Inflammatory macrophage treated with lipopolysaccharide for 4 hours (primary cell): ENCODE data around the gene ATP5F1E.
A peak's percentile ranks its signal among the peaks of the same experiment; 100 is the strongest.
"Not testable (repeated sequence)": the region's sequence is repeated elsewhere in the genome, so short reads cannot be mapped to it uniquely, and the experiment has no call there.

Source experiments
- DNase-seq: peaks from one replicate; pipeline ENCODE4 v3.0.0-alpha.2; 2020

ATP5F1E gene

GRCh38 chr20:58986968-58987517, 45.1 kb downstream of the ATP5F1E start:
- no peak for DNase-seq

- no peak for DNase-seq
Observed at GRCh38 chr20:58986286-58986967, 45.7 kb downstream of the ATP5F1E start.

DNA sequence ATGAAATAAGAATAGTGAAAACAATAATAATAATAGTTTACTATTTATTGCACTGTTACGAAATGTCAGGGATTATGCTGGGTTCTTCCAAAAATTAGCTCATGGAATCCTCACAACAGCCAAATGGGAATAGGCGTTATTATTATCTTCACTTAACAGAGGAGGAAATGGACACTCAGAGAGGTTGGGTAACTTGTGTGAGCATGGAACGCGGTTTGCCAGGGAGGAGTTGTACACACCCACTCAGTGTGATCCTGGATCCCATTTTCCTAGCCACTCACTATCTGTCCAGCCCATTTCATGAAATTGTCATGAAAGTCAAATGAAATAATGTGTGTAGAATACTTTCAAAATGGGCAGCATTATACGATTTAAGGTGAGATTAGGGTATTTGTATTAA, 46.5 kb downstream of the ATP5F1E start:
- no peak for DNase-seq

DNA sequence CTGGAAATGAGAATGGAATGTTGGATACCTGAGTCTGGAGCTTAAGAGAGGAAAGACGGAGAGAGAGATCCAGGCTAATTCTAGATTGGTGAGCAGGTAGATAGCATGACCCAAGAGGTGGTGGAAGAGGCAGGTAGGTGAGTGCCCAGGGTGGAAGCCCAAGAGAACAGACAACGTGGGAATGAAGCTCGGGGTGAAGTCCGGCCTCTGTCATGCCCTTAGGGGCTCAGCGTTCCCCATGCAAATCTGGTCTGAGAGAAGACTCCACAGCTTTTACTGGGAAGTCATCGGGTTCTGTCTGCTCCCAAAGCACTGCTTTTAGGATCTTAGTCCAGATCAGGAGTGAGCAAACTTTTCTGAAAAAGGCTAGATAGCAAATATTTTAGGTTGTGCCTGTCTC, 47.4 kb downstream of the ATP5F1E start:
- DNase-seq: no peak

DNA sequence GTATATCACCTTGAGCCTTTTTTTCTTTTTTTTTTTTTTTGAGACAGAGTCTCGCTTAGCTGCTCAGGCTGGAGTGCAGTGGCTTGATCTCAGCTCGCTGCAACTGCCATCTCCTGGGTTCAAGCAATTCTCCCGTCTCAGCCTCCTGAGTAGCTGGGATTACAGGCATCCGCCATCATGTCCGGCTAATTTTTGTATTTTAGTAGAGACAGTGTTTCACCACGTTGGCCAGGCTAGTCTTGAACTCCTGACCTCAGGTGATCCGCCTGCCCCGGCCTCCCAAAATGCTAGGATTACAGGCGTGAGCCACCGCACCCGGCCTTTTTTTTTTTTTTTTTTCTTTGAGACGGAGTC, 49.0 kb downstream of the ATP5F1E start:
- DNase-seq: not testable (repeated sequence)

GRCh38 chr20:58982406-58983114, 49.6 kb downstream of the ATP5F1E start:
- no peak for DNase-seq

- no peak for DNase-seq
Observed at GRCh38 chr20:58981628-58982364, 50.3 kb downstream of the ATP5F1E start.

GRCh38 chr20:58980711-58981627, 51.2 kb downstream of the ATP5F1E start, which contains the start of gene NELFCD:
NELFCD (plus strand) TSS chr20:58981256; CDS start chr20:58981310, 54 bp downstream.
- peak; percentile 90 for DNase-seq

DNA sequence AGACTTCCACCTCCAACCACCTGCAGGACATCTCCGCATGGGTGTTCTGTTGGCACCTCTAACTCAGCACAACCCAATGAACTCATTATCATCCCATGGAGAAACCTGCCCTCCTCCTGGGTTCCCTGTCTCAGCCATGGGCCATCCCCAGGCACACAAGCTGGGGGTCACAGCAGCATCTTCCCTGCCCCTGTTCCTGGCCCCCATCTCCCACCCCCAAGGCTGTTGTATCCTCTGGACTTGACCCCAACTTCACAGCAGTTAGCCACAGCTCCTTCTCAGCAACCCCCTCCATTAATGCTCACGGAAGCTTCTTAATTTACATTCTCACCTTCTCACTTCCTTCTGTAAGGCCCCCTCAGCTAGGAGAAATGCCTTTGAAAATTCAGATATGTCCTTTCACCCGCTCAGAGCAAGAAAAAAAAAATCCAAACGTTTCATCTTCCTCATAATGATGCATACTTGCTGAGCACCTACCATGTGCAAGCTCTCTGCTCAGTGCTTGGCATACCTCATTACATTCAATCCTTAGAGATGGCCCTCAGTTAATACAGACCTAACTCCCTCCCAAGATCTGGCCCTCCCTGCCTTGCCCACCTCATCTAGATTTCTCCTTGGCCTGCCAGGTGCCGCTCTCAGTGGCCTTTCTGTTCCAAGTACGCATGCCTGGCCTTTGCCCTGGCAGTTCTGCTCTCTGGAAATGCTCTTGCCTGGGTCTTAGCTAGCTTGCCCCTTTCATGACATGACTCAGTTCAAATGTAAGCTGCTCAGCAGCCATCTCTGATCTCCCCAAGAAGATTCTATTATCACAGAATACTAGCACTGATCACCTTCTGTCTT, 53.6 kb downstream of the ATP5F1E start:
- no peak for DNase-seq

GRCh38 chr20:58976061-58976730, 55.9 kb downstream of the ATP5F1E start:
- peak; percentile 26 for DNase-seq
